ENCODE results near the gene SOX30.

GRCh38 chr5:157652377-157652692 lies at the start of gene SOX30:
- TF ChIP-seq CTCF (IDR thresholded peaks at IDR 0.05; ENCODE audit: low read depth, low read length, missing input control) (no peak), TAF1 (conservative IDR thresholded peaks at IDR 0.05) (no peak), ATF3 (IDR thresholded peaks at IDR 0.05) (no peak), RAD21 (IDR thresholded peaks at IDR 0.05) (no peak), GABPA (IDR thresholded peaks at IDR 0.05 in 1 of 2, conservative IDR thresholded peaks at IDR 0.05 in 1 of 2) (no peak), HNF4A (conservative IDR thresholded peaks at IDR 0.05) (no peak), MAX (IDR thresholded peaks at IDR 0.05) (no peak), REST (IDR thresholded peaks at IDR 0.05) (no peak), YY1 (IDR thresholded peaks at IDR 0.05) (no peak), SP1 (IDR thresholded peaks at IDR 0.05) (no peak), EGR1 (IDR thresholded peaks at IDR 0.05; ENCODE audit: low read depth in 2 of 2) (no peak), FOXA1 (IDR thresholded peaks at IDR 0.05) (no peak)

Data from liver (tissue), 3 donors.